NCI-H2107 (cell line): Measurements from ENCODE around the gene HOXC12.

Experiments
- DNase-seq: peaks from one replicate; lab custom pipeline; 2025; lab: John Stamatoyannopoulos, UW

The HOXC12 gene

GRCh38 chr12:54007538-54008259 is 53.0 kb downstream of the HOXC12 start:
- no peak for DNase-seq

DNA sequence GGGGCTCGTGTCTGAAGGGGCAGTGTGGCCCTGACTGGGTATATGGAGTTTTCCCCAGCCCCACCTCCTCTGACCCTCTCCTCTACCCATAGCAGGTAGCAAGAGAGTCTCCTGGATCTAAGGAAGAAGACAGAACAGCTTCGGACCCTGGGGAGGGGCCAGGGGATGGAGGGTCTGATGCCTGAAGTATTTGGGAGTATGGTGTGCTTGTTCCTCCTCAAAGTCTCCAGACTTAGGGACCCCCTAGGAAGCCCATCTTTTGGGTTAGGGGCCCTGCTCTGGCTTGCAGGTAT is 53.5 kb downstream of the HOXC12 start:
- DNase-seq, result no peak
